ENCODE measurements around the gene NGEF.
"Not testable (repeated sequence)": the region's sequence is repeated elsewhere in the genome, so short reads cannot be mapped to it uniquely, and the experiment has no call there.

Gene NGEF

GRCh38 chr2:232919141-232919540 lies 93.9 kb downstream of the NGEF start:
- no peak overlapping the region for H3K27ac ChIP-seq
- TF ChIP-seq CTCF (conservative IDR thresholded peaks at IDR 0.05): no peak
- TF ChIP-seq ZFX (IDR thresholded peaks at IDR 0.05): no peak

DNA sequence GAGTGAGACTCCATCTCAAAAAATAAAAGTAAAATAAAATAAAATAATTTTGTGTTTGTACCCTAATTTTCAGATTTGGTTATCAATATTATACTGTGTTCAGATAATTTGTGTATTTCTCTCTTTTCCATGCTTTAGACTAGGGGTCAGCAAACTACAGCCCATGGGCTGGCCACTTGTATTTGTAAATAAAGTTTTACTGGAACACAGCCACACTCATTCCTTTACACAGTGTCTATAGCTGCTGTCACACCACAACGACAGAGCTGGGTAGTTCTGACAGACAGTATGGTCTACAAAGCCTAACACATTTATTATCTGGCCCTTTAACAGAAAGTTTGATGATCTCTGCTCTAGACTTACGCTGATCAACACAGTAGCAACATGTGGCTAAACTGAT lies 99.2 kb downstream of the NGEF start:
- H3K27ac ChIP-seq: no peak overlapping the region
- TF ChIP-seq ZFX (IDR thresholded peaks at IDR 0.05): no peak
- no peak for TF ChIP-seq CTCF (conservative IDR thresholded peaks at IDR 0.05)

DNA sequence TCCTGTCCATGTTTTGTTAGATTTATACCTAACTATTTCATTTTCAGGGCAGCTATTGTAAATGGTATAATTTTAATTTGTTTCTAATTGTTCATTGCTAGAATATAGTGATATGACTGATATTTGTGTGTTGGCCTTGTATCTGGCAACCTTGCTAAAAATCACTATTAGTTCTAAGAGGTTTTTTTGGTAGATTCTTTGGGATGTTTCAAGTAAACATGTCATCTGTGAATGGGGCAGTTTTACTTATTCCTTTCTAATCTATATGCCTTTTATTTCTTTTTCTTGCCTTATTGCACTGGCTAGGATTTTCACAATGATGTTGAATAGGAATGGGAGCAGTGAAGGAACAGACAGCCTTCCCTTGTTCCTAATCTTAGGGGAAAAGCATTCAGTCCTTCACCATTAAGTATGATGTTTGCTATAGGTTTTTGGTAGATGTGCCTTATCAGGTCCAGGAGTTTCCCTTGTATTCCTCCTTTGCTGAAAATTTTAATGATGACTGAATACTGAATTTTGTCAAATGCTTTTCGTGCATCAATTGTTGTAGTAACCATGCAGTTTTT lies 101.3 kb downstream of the NGEF start:
- H3K27ac ChIP-seq: no peak overlapping the region
- TF ChIP-seq ZFX (IDR thresholded peaks at IDR 0.05): no peak
- no peak for TF ChIP-seq CTCF (conservative IDR thresholded peaks at IDR 0.05)

GRCh38 chr2:232910376-232910775 lies 102.7 kb downstream of the NGEF start:
- TF ChIP-seq ZFX (IDR thresholded peaks at IDR 0.05) (no peak), CTCF (conservative IDR thresholded peaks at IDR 0.05) (no peak)
- no peak overlapping the region for H3K27ac ChIP-seq

- no peak overlapping the region for H3K27ac ChIP-seq
- TF ChIP-seq CTCF (conservative IDR thresholded peaks at IDR 0.05) (no peak), ZFX (IDR thresholded peaks at IDR 0.05) (no peak)
Observed at GRCh38 chr2:232908695-232909094, 104.4 kb downstream of the NGEF start.

- H3K27ac ChIP-seq: not testable (repeated sequence)
Observed at GRCh38 chr2:232907718-232908085, 105.4 kb downstream of the NGEF start.

DNA sequence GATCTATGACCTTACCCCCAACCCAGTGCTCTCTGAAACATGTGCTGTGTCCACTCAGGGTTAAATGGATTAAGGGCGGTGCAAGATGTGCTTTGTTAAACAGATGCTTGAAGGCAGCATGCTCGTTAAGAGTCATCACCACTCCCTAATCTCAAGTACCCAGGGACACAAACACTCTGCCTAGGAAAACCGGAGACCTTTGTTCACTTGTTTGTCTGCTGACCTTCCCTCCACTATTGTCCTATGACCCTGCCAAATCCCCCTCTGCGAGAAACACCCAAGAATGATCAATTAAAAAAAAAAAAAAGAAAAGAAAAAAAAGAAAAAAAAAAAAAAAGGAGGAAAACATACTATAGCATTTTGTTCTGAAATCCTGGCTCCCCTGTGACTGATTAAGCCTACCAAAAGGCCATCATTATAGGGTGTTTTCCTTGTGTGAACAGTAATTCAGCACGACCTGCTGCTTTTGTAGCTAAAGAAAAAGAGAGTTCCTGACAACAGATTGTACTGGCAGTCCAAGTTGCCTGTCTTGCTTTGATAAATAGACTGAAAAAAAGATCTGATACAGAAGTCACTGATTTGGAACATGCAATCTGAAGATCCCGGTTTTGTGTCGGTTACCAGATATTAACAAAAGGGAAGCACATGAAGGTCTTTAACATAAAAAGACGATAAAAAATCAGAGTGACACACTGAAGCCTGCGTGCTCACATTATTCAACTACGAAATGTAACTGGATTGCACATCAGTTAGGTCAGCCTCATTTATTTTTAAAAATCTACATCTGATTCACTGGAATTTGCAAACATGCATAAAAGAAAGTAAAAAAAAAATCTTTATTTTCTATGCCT lies 106.0 kb downstream of the NGEF start:
- H3K27ac ChIP-seq: not testable (repeated sequence)

DNA sequence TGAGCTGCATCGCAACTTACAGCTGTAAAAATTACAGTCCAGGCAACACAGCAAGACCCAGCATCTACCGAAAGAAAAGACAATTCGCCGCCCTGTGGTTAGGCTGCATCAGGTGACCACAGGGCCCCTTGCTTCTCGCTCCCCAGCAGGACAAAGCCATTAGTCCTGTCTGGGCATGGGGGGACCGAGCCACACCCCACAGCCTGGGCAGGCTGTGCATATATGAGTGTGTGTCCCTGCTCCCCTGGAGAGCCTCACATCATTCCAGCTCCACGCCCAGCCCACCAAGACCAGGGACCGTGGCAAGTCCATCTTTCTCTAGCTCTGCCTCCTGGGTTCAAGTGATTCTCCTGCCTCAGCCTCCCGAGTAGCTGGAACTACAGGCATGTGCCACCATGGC lies 109.1 kb downstream of the NGEF start:
- H3K27ac ChIP-seq: no peak overlapping the region
- TF ChIP-seq CTCF (conservative IDR thresholded peaks at IDR 0.05): no peak
- no peak for TF ChIP-seq ZFX (IDR thresholded peaks at IDR 0.05)
